ENCODE data around the gene HNRNPU. TPM values are rescaled to one million over a fixed set of nuclear protein-coding genes. Genes with fewer than 3 reads are reported as not detected.
A peak's percentile ranks its signal among the peaks of the same experiment; 100 is the strongest.

HNRNPU gene
- total and polyA plus RNA-seq, 2 of the 13 experiments (the other 11 are each of a cell fraction or from before 2014, with no cell fraction given) = 101 to 508 TPM

DNA sequence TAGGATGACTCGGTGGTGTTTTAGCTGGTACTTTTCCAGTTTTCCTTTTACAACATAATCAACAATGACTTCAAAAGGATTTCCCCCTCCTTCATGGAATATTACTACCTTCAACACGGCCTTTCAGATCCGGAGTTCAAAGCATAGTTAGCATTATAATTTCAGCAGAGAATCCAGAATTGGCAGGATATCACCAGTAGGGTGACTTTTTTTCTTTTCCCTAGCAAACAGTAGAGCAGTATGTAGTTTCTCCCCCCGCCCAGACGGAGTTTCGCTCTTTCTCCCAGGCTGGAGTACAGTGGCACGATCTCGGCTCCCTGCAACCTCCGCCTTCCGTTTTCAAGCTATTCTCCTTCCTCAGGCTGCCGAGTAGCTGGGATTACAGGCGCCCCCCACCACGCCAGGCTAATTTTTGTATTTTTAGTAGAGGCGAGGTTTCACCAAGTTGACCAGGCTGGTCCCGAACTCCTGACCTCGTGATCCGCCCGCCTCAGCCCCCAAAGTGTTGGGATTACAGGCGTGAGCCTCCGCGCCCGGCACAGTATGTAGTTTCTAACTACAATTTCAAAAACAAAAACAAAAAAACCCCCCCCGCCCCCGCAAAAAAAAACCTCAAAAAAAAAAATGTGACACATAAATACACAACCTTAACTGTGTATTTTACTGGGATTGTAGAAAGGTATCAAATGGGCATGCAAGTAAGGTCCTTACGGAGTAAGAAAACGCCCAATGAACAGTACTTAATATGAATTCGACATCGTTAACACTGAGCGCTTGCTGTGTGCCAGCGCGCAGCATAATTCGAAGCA, 30.4 kb downstream of the HNRNPU start (continued):
- TF ChIP-seq MYPOP (CRISPR knock-in tag; IDR thresholded peaks at IDR 0.05) = 0 out of 2 replicates have a peak, but pooled peaks have one; percentile 37
- TF ChIP-seq BHLHE40 (IDR thresholded peaks at IDR 0.05; ENCODE audit: low read length) = 0 out of 2 replicates have a peak, but pooled peaks have one; percentile 40
- TF ChIP-seq ZNF329 (CRISPR knock-in tag; IDR thresholded peaks at IDR 0.05; ENCODE audit: low read depth) = no peak
- TF ChIP-seq ZNF383 (CRISPR knock-in tag; IDR thresholded peaks at IDR 0.05; ENCODE audit: borderline replicate concordance) = no peak
- TF ChIP-seq, protein P1, sequence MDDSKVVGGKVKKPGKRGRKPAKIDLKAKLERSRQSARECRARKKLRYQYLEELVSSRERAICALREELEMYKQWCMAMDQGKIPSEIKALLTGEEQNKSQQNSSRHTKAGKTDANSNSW (CRISPR knock-in tag; IDR thresholded peaks at IDR 0.05; ENCODE audit: borderline replicate concordance) = no peak
- no peak for TF ChIP-seq ARNTL (CRISPR knock-in tag; IDR thresholded peaks at IDR 0.05)
- TF ChIP-seq ZNF589 (CRISPR knock-in tag; conservative IDR thresholded peaks at IDR 0.05) = no peak; the same call in 1 of the 2 replicates
- TF ChIP-seq STAG1 (CRISPR knock-in tag; IDR thresholded peaks at IDR 0.05) = peak; percentile 15; the same call in 1 of the 2 replicates
- no peak for TF ChIP-seq ZNF614 (CRISPR knock-in tag; IDR thresholded peaks at IDR 0.05; ENCODE audit: borderline replicate concordance)
- peak; percentile 5; the same call in 1 of the 2 replicates for TF ChIP-seq SMC3 (IDR thresholded peaks at IDR 0.05; ENCODE audit: low read length)
- TF ChIP-seq AKAP8 (CRISPR knock-in tag; IDR thresholded peaks at IDR 0.05) = no peak
- TF ChIP-seq, protein P2, sequence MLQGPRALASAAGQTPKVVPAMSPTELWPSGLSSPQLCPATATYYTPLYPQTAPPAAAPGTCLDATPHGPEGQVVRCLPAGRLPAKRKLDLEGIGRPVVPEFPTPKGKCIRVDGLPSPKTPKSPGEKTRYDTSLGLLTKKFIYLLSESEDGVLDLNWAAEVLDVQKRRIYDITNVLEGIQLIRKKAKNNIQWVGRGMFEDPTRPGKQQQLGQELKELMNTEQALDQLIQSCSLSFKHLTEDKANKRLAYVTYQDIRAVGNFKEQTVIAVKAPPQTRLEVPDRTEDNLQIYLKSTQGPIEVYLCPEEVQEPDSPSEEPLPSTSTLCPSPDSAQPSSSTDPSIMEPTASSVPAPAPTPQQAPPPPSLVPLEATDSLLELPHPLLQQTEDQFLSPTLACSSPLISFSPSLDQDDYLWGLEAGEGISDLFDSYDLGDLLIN (CRISPR knock-in tag; IDR thresholded peaks at IDR 0.05; ENCODE audit: borderline replicate concordance) = no peak
- TF ChIP-seq, protein P3, sequence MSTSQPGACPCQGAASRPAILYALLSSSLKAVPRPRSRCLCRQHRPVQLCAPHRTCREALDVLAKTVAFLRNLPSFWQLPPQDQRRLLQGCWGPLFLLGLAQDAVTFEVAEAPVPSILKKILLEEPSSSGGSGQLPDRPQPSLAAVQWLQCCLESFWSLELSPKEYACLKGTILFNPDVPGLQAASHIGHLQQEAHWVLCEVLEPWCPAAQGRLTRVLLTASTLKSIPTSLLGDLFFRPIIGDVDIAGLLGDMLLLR (CRISPR knock-in tag; IDR thresholded peaks at IDR 0.05) = no peak
- no peak for TF ChIP-seq ZNF234 (CRISPR knock-in tag; conservative IDR thresholded peaks at IDR 0.05)
- peak; percentile 80 for TF ChIP-seq GFI1 (CRISPR knock-in tag; IDR thresholded peaks at IDR 0.05; ENCODE audit: borderline replicate concordance)
- peak; percentile 19; the same call in 1 of the 2 replicates for TF ChIP-seq ATF1 (CRISPR knock-in tag; IDR thresholded peaks at IDR 0.05)
- TF ChIP-seq FOXP4 (CRISPR knock-in tag; IDR thresholded peaks at IDR 0.05) = peak; percentile 75
- 0 out of 2 replicates have a peak, but pooled peaks have one; percentile 35 for TF ChIP-seq ZKSCAN1 (IDR thresholded peaks at IDR 0.05; ENCODE audit: low read length)
- no peak for TF ChIP-seq IKZF1 (IDR thresholded peaks at IDR 0.05)
- TF ChIP-seq, protein P4, sequence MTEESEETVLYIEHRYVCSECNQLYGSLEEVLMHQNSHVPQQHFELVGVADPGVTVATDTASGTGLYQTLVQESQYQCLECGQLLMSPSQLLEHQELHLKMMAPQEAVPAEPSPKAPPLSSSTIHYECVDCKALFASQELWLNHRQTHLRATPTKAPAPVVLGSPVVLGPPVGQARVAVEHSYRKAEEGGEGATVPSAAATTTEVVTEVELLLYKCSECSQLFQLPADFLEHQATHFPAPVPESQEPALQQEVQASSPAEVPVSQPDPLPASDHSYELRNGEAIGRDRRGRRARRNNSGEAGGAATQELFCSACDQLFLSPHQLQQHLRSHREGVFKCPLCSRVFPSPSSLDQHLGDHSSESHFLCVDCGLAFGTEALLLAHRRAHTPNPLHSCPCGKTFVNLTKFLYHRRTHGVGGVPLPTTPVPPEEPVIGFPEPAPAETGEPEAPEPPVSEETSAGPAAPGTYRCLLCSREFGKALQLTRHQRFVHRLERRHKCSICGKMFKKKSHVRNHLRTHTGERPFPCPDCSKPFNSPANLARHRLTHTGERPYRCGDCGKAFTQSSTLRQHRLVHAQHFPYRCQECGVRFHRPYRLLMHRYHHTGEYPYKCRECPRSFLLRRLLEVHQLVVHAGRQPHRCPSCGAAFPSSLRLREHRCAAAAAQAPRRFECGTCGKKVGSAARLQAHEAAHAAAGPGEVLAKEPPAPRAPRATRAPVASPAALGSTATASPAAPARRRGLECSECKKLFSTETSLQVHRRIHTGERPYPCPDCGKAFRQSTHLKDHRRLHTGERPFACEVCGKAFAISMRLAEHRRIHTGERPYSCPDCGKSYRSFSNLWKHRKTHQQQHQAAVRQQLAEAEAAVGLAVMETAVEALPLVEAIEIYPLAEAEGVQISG (CRISPR knock-in tag; IDR thresholded peaks at IDR 0.05) = no peak
- TF ChIP-seq ZNF883 (CRISPR knock-in tag; IDR thresholded peaks at IDR 0.05; ENCODE audit: not compliant biosample characterization) = no peak

Measured in HepG2 (cell line).